ENCODE measurements around the gene TBXA2R. TPM values are rescaled to one million over a fixed set of nuclear protein-coding genes. Genes with fewer than 3 reads are reported as not detected.

TBXA2R gene
- total RNA-seq, 3 donors from 2014 or later: 0.49 to 0.76 (median 0.66) TPM

Other genes starting within 250 kb of the TBXA2R start
- gene NFIC, start 240.3 kb downstream of the TBXA2R start, total RNA-seq: 10 to 100 TPM; 26.0 to 33.6 (median 30.3) TPM
- not detected for gene SMIM24, start 126.3 kb downstream of the TBXA2R start, total RNA-seq
- gene SMIM44, start 123.4 kb downstream of the TBXA2R start, total RNA-seq: not detected
- gene DOHH, start 106.2 kb downstream of the TBXA2R start, total RNA-seq: 10 to 100 TPM; 39.2 to 49.9 (median 42.9) TPM
- 10 to 100 TPM; 30.4 to 38.1 (median 33.2) TPM for gene FZR1, start 100.6 kb downstream of the TBXA2R start, total RNA-seq
- gene TEKTIP1, start 67.7 kb downstream of the TBXA2R start, total RNA-seq: 1 to 10 TPM in 2 of 3 donors, not detected in 1; 1.0 to 1.1 TPM
- 100 to 1,000 TPM in 2 of 3 donors, 10 to 100 TPM in 1; 94.6 to 148 (median 128) TPM for gene MFSD12, start 49.3 kb downstream of the TBXA2R start, total RNA-seq
- gene HMG20B, start 33.9 kb downstream of the TBXA2R start, total RNA-seq: 10 to 100 TPM; 56.3 to 60.9 (median 59.3) TPM
- gene GIPC3, start 21.4 kb downstream of the TBXA2R start, total RNA-seq: under 1 TPM; 0.23 to 0.40 (median 0.27) TPM
- 10 to 100 TPM; 51.5 to 53.8 (median 52.6) TPM for gene CACTIN, start 19.9 kb upstream of the TBXA2R start, total RNA-seq
- gene PIP5K1C, start 93.6 kb upstream of the TBXA2R start, total RNA-seq: 10 to 100 TPM; 12.1 to 20.9 (median 16.7) TPM
- 1 to 10 TPM in 1 of 3 donors, under 1 TPM in 2; 0.61 to 1.1 (median 0.66) TPM for gene TJP3, start 101.5 kb upstream of the TBXA2R start, total RNA-seq
- gene APBA3, start 154.8 kb upstream of the TBXA2R start, total RNA-seq: 10 to 100 TPM; 44.6 to 48.5 (median 45.4) TPM
- 100 to 1,000 TPM in 2 of 3 donors, 10 to 100 TPM in 1; 95.8 to 132 (median 125) TPM for gene MRPL54, start 155.8 kb upstream of the TBXA2R start, total RNA-seq
- gene RAX2, start 165.4 kb upstream of the TBXA2R start, total RNA-seq: not detected
- 10 to 100 TPM; 43.1 to 87.6 (median 82.9) TPM for gene MATK, start 179.5 kb upstream of the TBXA2R start, total RNA-seq